LNCaP clone FGC (cell line): ENCODE data around the gene GOLGA6L24.
"Not testable (repeated sequence)": the region's sequence is repeated elsewhere in the genome, so short reads cannot be mapped to it uniquely, and the experiment has no call there.

Experiments
- DNase-seq: peaks from one replicate; pipeline ENCODE4 v3.0.0-alpha.2; 2011; ENCODE audit warnings: low read depth
- H3K4me3 ChIP-seq: 2 replicates; pipeline ENCODE4 v1.5.1; 2011; ENCODE audit warnings: mild to moderate bottlenecking, low read depth, low read length, control low read depth

Gene GOLGA6L24

GRCh38 chr15:28357984-28358383 is at the start of gene GOLGA6L24:
Gene GOLGA6L24, minus strand, starts transcription at chr15:28358084. Its CDS starts 61 bp downstream, at chr15:28358023.
- H3K4me3 ChIP-seq, DNase-seq: not testable (repeated sequence)

GRCh38 chr15:28402774-28403435 is 45.0 kb upstream of the GOLGA6L24 start:
- DNase-seq = not testable (repeated sequence)

GRCh38 chr15:28396022-28396421 is 38.1 kb upstream of the GOLGA6L24 start:
- not testable (repeated sequence) for H3K4me3 ChIP-seq, DNase-seq

More at GRCh38 chr15:28402774-28403435, 45.0 kb upstream of the GOLGA6L24 start:
- not testable (repeated sequence) for H3K4me3 ChIP-seq

GRCh38 chr15:28380053-28380452 is 22.2 kb upstream of the GOLGA6L24 start:
- H3K4me3 ChIP-seq, DNase-seq: not testable (repeated sequence)

GRCh38 chr15:28378364-28378763 is 20.5 kb upstream of the GOLGA6L24 start, which contains the start of gene GOLGA8F:
Gene GOLGA8F, plus strand, starts transcription at chr15:28378664. Its CDS starts 98 bp downstream, at chr15:28378762.
- DNase-seq = not testable (repeated sequence)

GRCh38 chr15:28365502-28365901 is 7.6 kb upstream of the GOLGA6L24 start:
- not testable (repeated sequence) for H3K4me3 ChIP-seq, DNase-seq

More at GRCh38 chr15:28378364-28378763, 20.5 kb upstream of the GOLGA6L24 start, which contains the start of gene GOLGA8F:
- not testable (repeated sequence) for H3K4me3 ChIP-seq

GRCh38 chr15:28322129-28322588 is 35.7 kb downstream of the GOLGA6L24 start, which contains the start of gene HERC2:
Gene HERC2, minus strand, starts transcription at chr15:28322179. Its CDS starts 746 bp downstream, at chr15:28321433.
- DNase-seq = not testable (repeated sequence)
- peak within 1 kb of the TSS; percentile 48 for H3K4me3 ChIP-seq

GRCh38 chr15:28321358-28322078 is 36.4 kb downstream of the GOLGA6L24 start:
- not testable (repeated sequence) for DNase-seq

GRCh38 chr15:28319725-28320124 is 38.2 kb downstream of the GOLGA6L24 start:
- not testable (repeated sequence) for H3K4me3 ChIP-seq, DNase-seq

More at GRCh38 chr15:28321358-28322078, 36.4 kb downstream of the GOLGA6L24 start:
- H3K4me3 ChIP-seq = peak overlapping the region; percentile 48

GRCh38 chr15:28318828-28319227 is 39.1 kb downstream of the GOLGA6L24 start:
- DNase-seq = not testable (repeated sequence)

GRCh38 chr15:28318122-28318521 is 39.8 kb downstream of the GOLGA6L24 start:
- H3K4me3 ChIP-seq, DNase-seq: not testable (repeated sequence)

More at GRCh38 chr15:28318828-28319227, 39.1 kb downstream of the GOLGA6L24 start:
- H3K4me3 ChIP-seq = not testable (repeated sequence)

GRCh38 chr15:28316958-28317357 is 40.9 kb downstream of the GOLGA6L24 start:
- not testable (repeated sequence) for DNase-seq, H3K4me3 ChIP-seq

- DNase-seq, H3K4me3 ChIP-seq: not testable (repeated sequence)
Observed at GRCh38 chr15:28310454-28310853, 47.4 kb downstream of the GOLGA6L24 start.

- not testable (repeated sequence) for DNase-seq, H3K4me3 ChIP-seq
Observed at GRCh38 chr15:28308718-28309117, 49.2 kb downstream of the GOLGA6L24 start.
